Psoas muscle (tissue), 8 donors: Measurements from ENCODE around the gene ANAPC2. TPM values are rescaled to one million over a fixed set of nuclear protein-coding genes. Genes with fewer than 3 reads are reported as not detected.

Experiments
- ATAC-seq, 4 donors: fragments of 200-7000 bp; cut with Tn5 transposase; one replicate each; pipeline ENCODE4 v1.9.1; 2020; ENCODE audit warnings: moderate library complexity in 3 of 4, mild to moderate bottlenecking in 2 of 4
- DNase-seq, 2 donors: peaks; one replicate each; pipeline ENCODE4 v3.0.0-alpha.2; 2020
- H3K27ac ChIP-seq: fragments of 200-600 bp; one replicate; pipeline ENCODE4 v1.8.0; 2022
- H3K27me3 ChIP-seq, 3 donors: fragments of 200-600 bp in 1 of 3; one replicate each; pipeline versions ENCODE4 v1.6.1 to v1.8.0; 2013 to 2022; ENCODE audit warnings: low read length in 2 of 3, mild to moderate bottlenecking in 2 of 3, moderate library complexity in 1 of 3; ENCODE audit not compliant: insufficient read depth in 3 of 3
- H3K36me3 ChIP-seq, 2 donors: fragments of 200-600 bp in 1 of 2; one replicate each; pipeline versions ENCODE4 v1.6.1 to v1.8.0; 2013 to 2022; ENCODE audit warnings: low read depth in 1 of 2, mild to moderate bottlenecking in 1 of 2, moderate library complexity in 1 of 2; ENCODE audit not compliant: insufficient read depth in 1 of 2
- H3K4me1 ChIP-seq: fragments of 200-600 bp; one replicate; pipeline ENCODE4 v1.8.0; 2022
- H3K4me3 ChIP-seq: fragments of 200-600 bp; one replicate; pipeline ENCODE4 v1.8.0; 2022; ENCODE audit warnings: mild to moderate bottlenecking
- H3K9me3 ChIP-seq: fragments of 200-600 bp; one replicate; pipeline ENCODE4 v1.8.0; 2022
- CTCF ChIP-seq: fragments of 200-600 bp; IDR thresholded peaks from one replicate; pipeline ENCODE4 v1.8.0; 2022; ENCODE audit warnings: antibody characterized with exemption
- WGBS, 3 donors: extraction: QIAGEN DNeasy Blood & Tissue Kit; methylation state at CpG; one replicate each; pipeline versions ENCODE4 v1.1.6 to v1.1.7; 2013; 5-methylcytosine and 5-hydroxymethylcytosine counted together
- intact Hi-C, 2 donors: fragments of 100-400 bp; cut with DNase I; formaldehyde crosslinking; loops; one replicate each; pipeline versions ENCODE4 v1.11.0 to v1.14.2; 2022
- polyA plus RNA-seq, 3 donors: library from polyadenylated mRNA; stranded (reverse); fragments of 200-250 nt; gene quantifications; one replicate each; pipeline ENCODE4 v1.2.3, GENCODE V29; 2013
- total RNA-seq, 4 donors: library from RNA; stranded (reverse); fragmentation: NEBNext Ultra II Directional in 2 of 4; extraction: Animal tissue kit (Norgen Biotek cat#: 25700) in 2 of 4; gene quantifications; one replicate each; pipeline versions ENCODE4 v1.2.1 to v1.2.4, GENCODE V29; 2021 to 2023
- donor health status: healthy with polysubstance abuse.
- donor health status: DM: no; HTN: no; CAD: no; lungs with moderate emphysema.
- donor health status: Bipolar disorder and iron deficiency.
- donor health status: healthy.
- donor health status: DM: yes; HTN: yes; CAD: no.
- donor health status: DM: no; HTN: no; CAD: no.
- donor health status: DM: no; HTN: no; CAD: no.
- donor health status: DM: yes; HTN: yes; CAD: no.

ANAPC2 gene
- total and polyA plus RNA-seq, 7 donors = 13.0 to 32.1 (median 22.6) TPM

- ATAC-seq (no peak), DNase-seq (no peak)
- TF ChIP-seq CTCF = no peak
- Histone ChIP-seq H3K4me1 (no peaks in the 10 kb centered on the region), H3K27ac (no peak overlapping the region), H3K27me3 (peaks cover 0 to 79% (median 30%) of the 10 kb centered on the region in 3 donors), H3K9me3 (no peaks in the 10 kb centered on the region), H3K36me3 (no peaks in the 10 kb centered on the region), H3K4me3 (no peak overlapping the region)
- 74 to 82% (median 79%) methylated on average over 4 of the region's 4 CpGs for WGBS, 3 donors
- intact Hi-C loops = no loop called here
Measured at GRCh38 chr9:137134191-137134590, 54.2 kb downstream of the ANAPC2 start.

DNA sequence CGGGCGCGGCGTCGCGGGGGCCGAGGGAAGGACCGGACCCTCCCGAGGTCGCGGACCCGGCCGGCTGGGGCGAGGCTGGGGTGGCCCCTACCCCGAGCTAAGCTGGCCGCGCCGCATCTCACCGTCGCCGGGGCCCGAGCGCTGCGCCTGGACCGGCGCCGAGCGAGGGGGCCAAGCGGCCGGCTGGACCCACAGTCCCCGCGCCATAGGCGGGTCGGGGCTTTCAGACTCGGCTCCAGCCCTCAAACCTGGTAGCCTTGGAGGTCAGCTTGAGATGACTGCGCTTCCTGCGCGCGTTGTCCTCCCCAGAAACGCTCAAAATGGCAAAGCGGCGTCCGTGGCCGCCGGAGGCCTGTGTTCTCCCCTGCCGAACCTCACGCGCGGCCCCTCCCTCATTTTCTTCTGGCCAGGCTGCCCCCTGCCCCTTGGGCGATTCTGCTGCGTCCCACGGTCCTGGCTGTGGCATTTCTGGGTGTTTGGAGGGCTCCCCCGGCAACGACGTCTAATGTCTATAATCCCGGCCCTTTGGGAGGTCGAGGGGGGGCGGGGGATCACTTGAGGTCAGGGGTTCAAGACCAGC lies 58.1 kb downstream of the ANAPC2 start:
- H3K9me3 ChIP-seq = no peaks in the 10 kb centered on the region
- TF ChIP-seq CTCF = no peak
- DNase-seq (no peak), ATAC-seq (peak in 1 of 4 donors; percentile 7)
- 4 to 6% (median 6%) methylated on average over 47 to 58 of the region's 58 CpGs for WGBS, 3 donors
- H3K27ac ChIP-seq = no peak overlapping the region
- peak overlapping the region; percentile 82 for H3K4me3 ChIP-seq
- intact Hi-C loops = no loop called here
- H3K36me3 ChIP-seq = no peaks in the 10 kb centered on the region
- H3K27me3 ChIP-seq = peaks cover 0 to 39% (median 5%) of the 10 kb centered on the region in 3 donors
- peaks cover 13% of the 10 kb centered on the region for H3K4me1 ChIP-seq

DNA sequence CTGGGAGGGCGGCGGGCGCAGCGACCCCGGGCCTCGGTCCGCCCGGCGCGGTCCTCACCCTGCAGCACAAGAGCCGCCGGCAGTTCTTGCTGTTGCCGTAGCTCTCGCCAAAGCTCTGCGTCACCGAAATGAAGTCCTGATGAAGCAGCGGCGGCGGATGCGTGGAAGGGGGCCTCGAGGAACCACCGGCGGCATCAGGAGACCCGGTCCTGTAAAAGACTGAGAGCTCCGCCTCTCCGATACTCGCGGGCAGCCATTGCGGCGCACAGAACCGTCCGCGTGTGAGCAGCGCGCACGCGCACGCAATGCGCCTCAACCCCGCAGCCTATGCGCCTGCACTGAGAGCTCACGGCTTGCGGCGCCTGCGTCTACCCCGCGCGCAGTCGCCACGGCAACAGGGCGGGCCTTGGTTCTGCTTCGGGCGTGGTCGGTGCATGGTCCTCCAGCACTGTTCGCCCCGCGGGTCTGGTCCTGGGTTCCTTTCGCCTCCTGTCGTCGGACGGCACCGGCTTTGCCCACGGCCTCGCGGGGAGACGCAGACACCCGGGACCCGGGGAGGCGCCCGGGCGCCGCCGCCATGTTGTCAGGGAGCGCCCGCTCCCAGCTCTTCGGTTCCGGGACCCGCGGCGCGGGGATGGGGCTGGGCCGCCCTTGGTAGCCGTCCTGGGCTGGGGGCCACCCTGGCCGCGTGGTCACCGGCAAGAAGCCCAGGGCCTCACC lies 58.7 kb downstream of the ANAPC2 start:
- Histone ChIP-seq H3K27me3 (peaks cover 0 to 35% (median 5%) of the 10 kb centered on the region in 3 donors), H3K4me3 (peak overlapping the region; percentile 82), H3K9me3 (no peaks in the 10 kb centered on the region), H3K4me1 (peaks cover 13% of the 10 kb centered on the region), H3K27ac (no peak overlapping the region), H3K36me3 (no peaks in the 10 kb centered on the region)
- no peak for TF ChIP-seq CTCF
- intact Hi-C loops = no loop called here
- 1% methylated on average over 71 to 86 of the region's 86 CpGs for WGBS, 3 donors
- ATAC-seq (peak; percentile 99), DNase-seq (peak; percentile 87 to 91)

GRCh38 chr9:137128862-137129455 lies 59.4 kb downstream of the ANAPC2 start:
- Histone ChIP-seq H3K4me1 (peaks cover 13% of the 10 kb centered on the region), H3K36me3 (no peaks in the 10 kb centered on the region), H3K27ac (no peak overlapping the region), H3K27me3 (peaks cover 0 to 28% (median 5%) of the 10 kb centered on the region in 3 donors), H3K4me3 (peak overlapping the region; percentile 82), H3K9me3 (no peaks in the 10 kb centered on the region)
- ATAC-seq (peak; percentile 15 to 53 (median 35)), DNase-seq (no peak)
- WGBS, 3 donors = 17 to 22% (median 18%) methylated on average over 33 to 37 of the region's 37 CpGs
- intact Hi-C loops = no loop called here
- no peak for TF ChIP-seq CTCF
